Measurements from ENCODE around the gene LHFPL6. TPM values are rescaled to one million over a fixed set of nuclear protein-coding genes. Genes with fewer than 3 reads are reported as not detected.

Gene LHFPL6
- total and polyA plus RNA-seq, 9 of the 15 experiments (the other 6 are each of a cell fraction or from before 2014, with no cell fraction given) = 0.18 TPM; not detected in 8

DNA sequence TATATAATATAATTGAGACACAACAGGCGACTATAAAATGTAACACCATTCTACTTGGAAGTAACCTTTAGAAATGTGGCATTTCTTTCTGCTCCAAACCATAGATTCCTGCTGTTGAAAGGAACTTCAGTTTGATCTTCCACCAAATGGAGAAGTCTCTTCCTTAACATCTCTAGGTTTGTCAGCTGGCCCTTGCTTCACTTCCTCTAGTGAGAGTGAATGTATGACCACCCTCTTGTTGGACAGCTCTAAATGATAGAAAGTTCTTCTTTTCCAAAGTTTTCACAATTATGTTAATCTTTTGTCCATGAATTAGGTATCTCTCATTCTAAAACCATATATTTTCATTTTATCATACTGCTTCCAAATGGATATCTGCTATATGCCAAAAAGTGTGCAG lies 38.7 kb upstream of the LHFPL6 start (continued):
- no peak for TF ChIP-seq BRCA1 (IDR thresholded peaks at IDR 0.05)
- TF ChIP-seq BRCA1 (CRISPR knock-in tag; IDR thresholded peaks at IDR 0.05) = no peak
- TF ChIP-seq U2AF2 (optimal IDR thresholded peaks at IDR 0.05; ENCODE audit: low read depth, low read length) = no peak
- TF ChIP-seq TARDBP (IDR thresholded peaks at IDR 0.05) = no peak
- no peak for TF ChIP-seq EWSR1 (IDR thresholded peaks at IDR 0.05; ENCODE audit: borderline replicate concordance, low read depth, partially characterized antibody)
- TF ChIP-seq RUNX1 (IDR thresholded peaks at IDR 0.05; ENCODE audit: low read depth) = no peak

DNA sequence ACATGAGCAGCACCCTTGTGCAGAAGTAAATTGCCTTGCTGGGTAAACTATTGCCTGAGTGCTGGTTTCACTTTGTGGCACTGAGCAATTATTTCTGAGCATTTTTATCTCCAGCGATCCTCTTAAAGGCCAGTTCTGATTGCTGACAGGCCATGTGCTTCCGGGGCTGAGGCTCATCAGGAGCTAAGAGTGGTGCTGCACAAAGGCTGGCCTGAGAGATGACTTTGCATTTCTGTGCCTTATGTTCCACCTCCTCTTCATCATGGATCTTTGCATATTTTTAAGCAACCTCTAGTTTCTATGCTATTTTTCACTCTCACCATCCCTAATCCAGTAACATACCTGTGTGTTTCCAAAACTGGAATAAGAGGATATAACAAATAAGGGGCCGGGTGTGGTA lies 34.9 kb upstream of the LHFPL6 start:
- H4K20me1 ChIP-seq (replicated peaks; ENCODE audit: control insufficient read depth, insufficient read depth, low read length) = no peaks in the 10 kb centered on the region
- H3K27me3 ChIP-seq (ENCODE audit: control insufficient read depth in 2 of 2, insufficient read depth in 2 of 2, low read length in 2 of 2) = no peaks in the 10 kb centered on the region; a peak in 2 of 5 replicates
- BruUV-seq (replicated peaks) = no TSS peak
- ChIA-PET CTCF (ENCODE audit: low intra/inter-chr PET ratio) (no interaction called here), POLR2A (no interaction called here)
- in situ Hi-C loops (cut with MboI) (no loop called here), intact Hi-C loops (cut with micrococcal nuclease) (no loop called here)
- no peaks in the 10 kb centered on the region for H3K9me1 ChIP-seq (ENCODE audit: control insufficient read depth, insufficient read depth, low read length)
- 3% methylated on average over 3 of the region's 3 CpGs for WGBS (ENCODE audit: insufficient coverage, low coverage, missing lambda C conversion rate)
- no peak overlapping the region for H3K27ac ChIP-seq (ENCODE audit: extremely low read depth, low read depth, low read length)
- no peaks in the 10 kb centered on the region for H3K36me3 ChIP-seq (ENCODE audit: control insufficient read depth, insufficient read depth, low read length)
- no peaks in the 10 kb centered on the region for H3K9me3 ChIP-seq (replicated peaks; ENCODE audit: control insufficient read depth, insufficient read depth, low read depth, low read length)
- no peak overlapping the region for H3K9ac ChIP-seq (ENCODE audit: insufficient read depth in 1 of 2, low read depth in 2 of 2, low read length in 2 of 2)
- H3K4me3 ChIP-seq = no peak overlapping the region
- ATAC-seq (peak; percentile 75), DNase-seq (ENCODE audit: extremely low read depth in 1 of 4, low spot score in 3 of 4) (peak in 2 of 4 experiments; percentile 11 to 15), FAIRE-seq (peak; percentile 37)
- H3K79me2 ChIP-seq (ENCODE audit: control insufficient read depth, insufficient read depth, low read length) = no peaks in the 10 kb centered on the region
- H3K4me2 ChIP-seq (ENCODE audit: insufficient read depth, low read length) = no peak overlapping the region
- peak overlapping the region; percentile 28; the same call in 1 of the 2 replicates for H2AFZ ChIP-seq (ENCODE audit: low read depth, low read length)
- TF ChIP-seq, protein P1, sequence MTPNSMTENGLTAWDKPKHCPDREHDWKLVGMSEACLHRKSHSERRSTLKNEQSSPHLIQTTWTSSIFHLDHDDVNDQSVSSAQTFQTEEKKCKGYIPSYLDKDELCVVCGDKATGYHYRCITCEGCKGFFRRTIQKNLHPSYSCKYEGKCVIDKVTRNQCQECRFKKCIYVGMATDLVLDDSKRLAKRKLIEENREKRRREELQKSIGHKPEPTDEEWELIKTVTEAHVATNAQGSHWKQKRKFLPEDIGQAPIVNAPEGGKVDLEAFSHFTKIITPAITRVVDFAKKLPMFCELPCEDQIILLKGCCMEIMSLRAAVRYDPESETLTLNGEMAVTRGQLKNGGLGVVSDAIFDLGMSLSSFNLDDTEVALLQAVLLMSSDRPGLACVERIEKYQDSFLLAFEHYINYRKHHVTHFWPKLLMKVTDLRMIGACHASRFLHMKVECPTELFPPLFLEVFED (CRISPR knock-in tag; conservative IDR thresholded peaks at IDR 0.05) = no peak
- TF ChIP-seq SP2 (IDR thresholded peaks at IDR 0.05; ENCODE audit: extremely low read depth, low read depth, low read length, poor library complexity, severe bottlenecking) = no peak
- no peak for TF ChIP-seq SMARCA5 (IDR thresholded peaks at IDR 0.05)
- TF ChIP-seq MAFG (tag; conservative IDR thresholded peaks at IDR 0.05) = peak; percentile 57
- no peak for TF ChIP-seq ZNF589 (CRISPR knock-in tag; IDR thresholded peaks at IDR 0.05; ENCODE audit: low read depth)
- TF ChIP-seq C11orf30 (IDR thresholded peaks at IDR 0.05; ENCODE audit: low read depth) = peak; percentile 30; the same call in 1 of the 2 replicates
- TF ChIP-seq, protein P2, sequence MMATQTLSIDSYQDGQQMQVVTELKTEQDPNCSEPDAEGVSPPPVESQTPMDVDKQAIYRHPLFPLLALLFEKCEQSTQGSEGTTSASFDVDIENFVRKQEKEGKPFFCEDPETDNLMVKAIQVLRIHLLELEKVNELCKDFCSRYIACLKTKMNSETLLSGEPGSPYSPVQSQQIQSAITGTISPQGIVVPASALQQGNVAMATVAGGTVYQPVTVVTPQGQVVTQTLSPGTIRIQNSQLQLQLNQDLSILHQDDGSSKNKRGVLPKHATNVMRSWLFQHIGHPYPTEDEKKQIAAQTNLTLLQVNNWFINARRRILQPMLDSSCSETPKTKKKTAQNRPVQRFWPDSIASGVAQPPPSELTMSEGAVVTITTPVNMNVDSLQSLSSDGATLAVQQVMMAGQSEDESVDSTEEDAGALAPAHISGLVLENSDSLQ (IDR thresholded peaks at IDR 0.05) = 0 out of 2 replicates have a peak, but pooled peaks have one; percentile 16
- TF ChIP-seq SLC30A9 (CRISPR knock-in tag; IDR thresholded peaks at IDR 0.05) = no peak
- TF ChIP-seq ZNF316 (IDR thresholded peaks at IDR 0.05) = peak; percentile 33; the same call in 1 of the 2 replicates
- no peak for TF ChIP-seq EP300 (IDR thresholded peaks at IDR 0.05; ENCODE audit: low read length)
- peak; percentile 65 for TF ChIP-seq NFE2 (IDR thresholded peaks at IDR 0.05; ENCODE audit: low read depth)
- TF ChIP-seq ATF1 (CRISPR knock-in tag; IDR thresholded peaks at IDR 0.05) = no peak
- TF ChIP-seq ATF1 (tag; IDR thresholded peaks at IDR 0.05) = no peak
- no peak for TF ChIP-seq ETS2 (tag; IDR thresholded peaks at IDR 0.05; ENCODE audit: borderline replicate concordance, poor library complexity, severe bottlenecking)
- no peak for TF ChIP-seq NR4A1 (CRISPR knock-in tag; IDR thresholded peaks at IDR 0.05)
- no peak for TF ChIP-seq NR4A1 (tag; IDR thresholded peaks at IDR 0.05)
- no peaks in the 10 kb centered on the region; a peak in 1 of 5 replicates for H3K4me1 ChIP-seq (replicated peaks in 1 of 2; ENCODE audit: control insufficient read depth in 2 of 2, insufficient read depth in 2 of 2, low read length in 2 of 2)
